TTC549 (cell line): ENCODE results near the gene GLT8D1.
"Not testable (repeated sequence)": the region's sequence is repeated elsewhere in the genome, so short reads cannot be mapped to it uniquely, and the experiment has no call there.

Source experiments
- FAIRE-seq: peaks from 2 replicates; lab custom pipeline; 2012; peaks lifted over from hg19 to GRCh38; lab: Jason Lieb, UNC

Gene GLT8D1

DNA sequence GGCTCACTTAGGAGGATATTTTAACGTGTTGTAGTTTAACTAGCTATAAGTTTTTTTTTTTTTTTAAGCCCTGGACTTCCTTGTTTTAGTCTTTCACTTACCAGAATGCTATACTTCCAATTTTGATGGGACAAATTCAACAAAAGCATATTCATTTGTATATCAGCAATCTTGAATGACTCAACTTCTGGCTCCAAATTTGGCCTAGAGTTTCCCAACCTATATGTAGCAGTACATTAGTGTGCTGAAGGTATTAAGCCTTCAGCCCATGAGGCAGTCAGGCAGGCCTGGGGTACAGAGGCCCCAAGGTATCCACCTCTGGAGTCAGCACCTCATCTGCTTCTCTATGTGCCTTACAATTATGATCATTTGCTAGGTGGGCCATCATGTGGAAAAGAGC lies 25.8 kb downstream of the GLT8D1 start:
- FAIRE-seq: no peak

GRCh38 chr3:52679199-52679538 lies 26.4 kb downstream of the GLT8D1 start:
- FAIRE-seq: no peak

GRCh38 chr3:52678265-52679198 lies 27.1 kb downstream of the GLT8D1 start:
- no peak for FAIRE-seq

- not testable (repeated sequence) for FAIRE-seq
Observed at GRCh38 chr3:52676201-52676600, 29.4 kb downstream of the GLT8D1 start.

DNA sequence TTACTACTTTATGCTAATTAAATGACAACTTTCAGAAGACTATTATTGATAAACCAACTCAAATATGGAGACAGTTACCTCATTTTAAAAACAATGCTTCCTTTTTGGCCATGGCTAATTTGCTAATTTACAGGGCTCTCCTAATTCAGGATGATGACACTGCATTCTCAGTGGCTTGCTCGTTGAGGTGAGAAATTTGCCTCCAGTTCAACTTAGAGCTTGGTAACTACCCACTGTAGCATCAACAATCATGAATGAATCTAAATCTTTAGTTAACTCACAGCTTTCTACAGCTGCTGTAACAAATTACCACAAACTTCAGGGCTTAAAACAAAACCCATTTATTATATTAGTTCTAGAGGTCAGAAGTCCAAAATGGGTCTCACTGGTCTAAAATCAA lies 33.9 kb downstream of the GLT8D1 start:
- FAIRE-seq: no peak

- FAIRE-seq: no peak
Observed at GRCh38 chr3:52670621-52671521, 34.7 kb downstream of the GLT8D1 start.

DNA sequence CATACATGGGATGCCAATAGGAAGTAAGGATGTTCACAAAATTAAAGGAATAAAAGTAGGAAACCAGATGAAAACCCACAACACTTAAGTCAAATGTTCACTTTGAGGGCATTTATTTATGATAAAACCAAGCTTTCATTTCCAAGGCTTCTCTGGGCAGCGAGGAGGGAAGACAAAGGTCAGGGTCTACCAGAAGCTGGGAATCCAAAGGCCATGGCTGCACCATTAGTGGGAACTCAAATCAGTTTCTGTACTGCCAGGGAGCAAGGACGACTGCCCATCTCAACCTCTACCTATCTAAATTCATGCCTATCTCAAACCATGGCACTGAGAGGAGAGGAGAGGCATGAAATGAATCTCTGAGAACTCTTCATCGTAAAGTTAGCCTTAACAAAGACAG lies 42.5 kb downstream of the GLT8D1 start:
- FAIRE-seq: no peak

DNA sequence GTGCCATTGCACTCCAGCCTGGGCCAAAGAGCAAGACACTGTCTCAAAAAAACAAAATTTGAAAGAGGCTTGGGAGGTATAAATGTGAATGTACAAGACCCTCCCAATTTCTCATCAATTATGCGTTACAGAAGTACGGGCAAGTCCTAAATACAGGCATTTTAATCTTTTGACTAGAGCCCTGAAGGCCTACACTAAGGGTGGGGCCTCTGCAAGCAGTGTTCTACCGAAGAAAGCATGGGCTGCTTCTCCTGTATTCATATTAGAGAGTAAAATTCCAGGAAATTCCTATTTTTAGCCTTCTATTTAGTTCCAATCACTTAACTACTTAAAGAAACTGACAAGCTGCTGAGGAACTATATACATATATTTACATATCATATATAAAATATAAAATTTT lies 45.5 kb downstream of the GLT8D1 start:
- FAIRE-seq: no peak

- FAIRE-seq: no peak
Observed at GRCh38 chr3:52655895-52656294, 49.7 kb downstream of the GLT8D1 start.

GRCh38 chr3:52651592-52651991 lies 54.0 kb downstream of the GLT8D1 start:
- FAIRE-seq: no peak

GRCh38 chr3:52650439-52650838 lies 55.2 kb downstream of the GLT8D1 start:
- no peak for FAIRE-seq

- no peak for FAIRE-seq
Observed at GRCh38 chr3:52649461-52650210, 56.0 kb downstream of the GLT8D1 start.

GRCh38 chr3:52645549-52645948 lies 60.0 kb downstream of the GLT8D1 start:
- FAIRE-seq: no peak
